Measurements from ENCODE around the gene ZNF691. TPM values are rescaled to one million over a fixed set of nuclear protein-coding genes. Genes with fewer than 3 reads are reported as not detected.
"Not testable (repeated sequence)": the region's sequence is repeated elsewhere in the genome, so short reads cannot be mapped to it uniquely, and the experiment has no call there.

ZNF691 gene, protein sequence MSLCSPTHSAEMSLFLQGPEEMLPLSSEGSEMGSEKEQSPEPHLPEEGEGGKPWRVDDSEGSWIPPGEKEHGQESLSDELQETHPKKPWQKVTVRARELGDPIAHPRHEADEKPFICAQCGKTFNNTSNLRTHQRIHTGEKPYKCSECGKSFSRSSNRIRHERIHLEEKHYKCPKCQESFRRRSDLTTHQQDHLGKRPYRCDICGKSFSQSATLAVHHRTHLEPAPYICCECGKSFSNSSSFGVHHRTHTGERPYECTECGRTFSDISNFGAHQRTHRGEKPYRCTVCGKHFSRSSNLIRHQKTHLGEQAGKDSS
- total RNA-seq, result 6.3 and 14.5 TPM in 2 replicates

DNA sequence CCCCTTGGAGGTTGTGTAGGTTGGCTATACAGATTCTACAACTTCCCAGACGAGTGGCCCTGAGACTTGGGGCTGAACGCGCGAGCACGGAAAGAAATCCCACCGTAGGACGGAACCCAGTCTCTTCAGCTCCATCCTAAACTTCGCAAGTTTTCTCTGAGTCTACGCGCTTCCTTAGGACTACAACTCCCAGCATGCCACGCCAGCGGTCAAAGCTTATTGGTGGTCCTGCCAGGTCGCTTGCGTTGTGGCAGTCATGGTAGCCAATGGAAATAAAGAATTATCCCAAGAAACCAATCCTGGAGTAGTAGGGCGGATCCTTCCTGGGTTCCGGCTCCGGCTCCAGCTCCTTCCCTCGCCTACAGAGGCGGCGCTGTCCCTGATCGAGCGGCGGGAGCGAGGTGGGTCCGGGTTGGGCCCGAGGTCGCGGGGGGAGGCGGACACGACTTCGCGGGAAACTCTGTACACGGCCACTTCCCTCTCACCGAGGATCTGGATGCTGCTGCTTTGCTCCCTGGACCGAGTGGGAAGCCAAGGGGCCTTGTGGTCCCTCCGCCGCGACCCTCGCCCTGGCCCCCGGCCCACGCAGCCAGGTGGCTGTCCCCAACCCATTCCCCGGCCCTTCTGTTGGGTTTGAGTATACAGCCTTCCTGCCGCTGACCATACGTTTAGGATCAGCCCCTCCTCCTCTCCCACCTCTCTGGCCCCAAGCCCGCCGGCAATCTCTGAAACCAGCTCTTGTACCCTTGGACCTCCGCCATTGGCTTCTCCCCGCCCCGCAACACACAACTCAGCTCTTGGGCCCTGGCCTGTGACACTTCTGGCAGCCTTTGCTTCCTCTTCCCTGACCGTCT lies at the start of gene ZNF691:
ZNF691 (plus strand) TSS at position 357 of the 854 bp plus-strand sequence. CDS start 3,046 bp downstream, outside the sequence.
- peak; percentile 97 for DNase-seq (ENCODE audit: low read depth)

DNA sequence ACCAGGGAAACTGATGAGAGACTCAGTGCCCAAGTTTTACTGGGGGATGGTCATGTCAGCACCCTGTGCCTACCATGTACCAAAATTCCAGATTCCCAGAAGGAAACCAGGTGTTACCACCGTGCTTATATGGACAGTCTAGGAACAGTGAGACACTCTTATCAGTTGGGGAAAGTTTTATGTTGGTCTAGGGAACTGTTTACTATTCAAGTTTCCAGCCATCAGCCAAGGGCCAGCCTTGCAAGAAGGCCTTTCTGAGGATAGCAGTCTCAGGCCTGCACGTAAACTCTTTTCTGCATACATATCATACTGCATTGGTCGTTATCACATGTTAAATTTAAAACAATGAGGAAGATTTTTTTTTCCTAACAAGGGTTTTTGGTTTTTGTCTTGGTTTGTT lies 49.0 kb upstream of the ZNF691 start:
- no peak for DNase-seq (ENCODE audit: low read depth)

DNA sequence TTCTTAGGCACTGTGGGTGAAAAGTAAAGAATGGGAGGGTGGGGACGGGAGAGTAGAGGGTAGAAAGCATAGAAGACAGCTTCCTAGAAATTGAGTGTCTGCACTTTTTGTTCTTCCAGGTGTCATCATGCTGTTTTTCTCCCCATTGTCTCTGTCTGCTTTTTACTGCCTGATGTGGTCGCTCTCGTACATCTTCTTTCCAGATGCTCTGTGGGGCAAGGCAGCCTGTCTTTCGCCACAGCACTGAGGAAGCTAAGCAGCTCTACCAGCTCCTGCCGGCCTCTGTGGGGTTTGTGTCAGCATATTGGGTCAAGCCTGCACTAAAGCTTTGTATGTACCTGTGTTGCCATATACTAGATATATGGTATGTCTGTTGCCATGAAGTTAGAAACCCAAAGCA lies 48.4 kb upstream of the ZNF691 start:
- no peak for DNase-seq (ENCODE audit: low read depth)

DNA sequence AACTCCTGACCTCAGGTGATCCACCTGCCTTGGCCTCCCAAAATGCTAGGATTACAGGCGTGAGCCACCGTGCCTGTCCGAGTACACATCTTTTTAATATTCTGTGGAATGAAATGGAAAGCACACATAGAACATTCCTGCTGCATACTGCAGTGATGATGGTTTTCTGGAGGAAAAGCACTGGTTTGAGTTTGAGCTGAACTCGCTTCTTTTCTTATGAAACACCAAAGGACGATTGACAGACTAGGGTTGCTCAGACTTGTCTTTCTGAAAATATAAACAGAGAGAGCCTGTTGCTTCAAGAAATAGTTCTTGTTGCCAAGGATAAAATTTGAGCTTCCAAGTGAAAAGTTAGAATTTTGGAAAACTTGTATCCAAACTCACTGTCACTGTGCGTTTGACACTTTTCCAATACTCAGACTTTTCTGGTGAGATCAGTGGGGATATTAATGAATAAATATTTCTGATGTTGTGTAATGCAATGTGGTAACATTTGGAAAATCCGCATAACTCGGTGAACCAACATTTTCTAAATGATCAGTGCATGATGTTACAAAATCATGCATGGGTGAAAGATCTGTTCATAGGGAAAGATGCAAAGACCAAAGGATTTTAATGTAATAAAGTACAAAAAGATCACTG lies 44.5 kb upstream of the ZNF691 start:
- no peak for DNase-seq (ENCODE audit: low read depth)

DNA sequence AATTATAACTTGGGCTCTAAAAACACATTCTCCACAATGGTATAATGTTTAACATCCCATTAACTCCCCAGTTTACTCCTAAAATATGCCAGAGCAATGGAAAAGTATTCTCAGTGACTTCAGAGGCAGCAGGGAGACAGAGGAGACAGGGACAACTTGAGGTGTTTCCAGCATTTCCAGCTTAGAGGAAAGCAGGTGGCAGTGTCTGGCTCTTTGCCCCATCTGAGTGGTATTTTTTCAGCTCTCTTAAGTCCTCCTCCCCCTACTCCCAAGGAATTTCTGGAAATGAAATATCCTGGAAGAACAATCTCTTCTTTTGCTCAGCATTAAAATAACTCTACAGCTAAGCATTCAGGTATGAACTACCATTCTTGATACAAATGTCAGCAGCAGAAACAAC lies 40.2 kb upstream of the ZNF691 start:
- no peak for DNase-seq (ENCODE audit: low read depth)

DNA sequence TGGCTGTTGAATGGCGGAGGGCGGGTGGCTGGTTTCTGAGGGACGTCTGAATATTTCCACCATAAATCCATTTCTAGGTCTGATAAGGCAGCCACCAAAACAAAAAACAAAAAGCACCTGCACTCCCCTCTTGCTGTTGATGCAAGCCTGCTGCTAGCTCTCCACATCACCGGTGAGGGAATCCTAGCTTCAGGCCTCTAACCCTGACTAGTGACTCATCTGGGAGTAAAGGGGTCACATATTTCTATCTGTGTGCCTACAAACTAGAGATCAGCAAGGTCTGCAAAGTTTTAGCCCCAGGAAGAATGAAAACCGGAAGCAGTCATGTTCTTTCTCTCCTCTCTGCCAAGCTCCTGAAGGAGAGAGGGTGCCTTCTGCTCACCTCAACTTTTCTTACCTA lies 39.8 kb upstream of the ZNF691 start:
- DNase-seq (ENCODE audit: low read depth), result no peak

DNA sequence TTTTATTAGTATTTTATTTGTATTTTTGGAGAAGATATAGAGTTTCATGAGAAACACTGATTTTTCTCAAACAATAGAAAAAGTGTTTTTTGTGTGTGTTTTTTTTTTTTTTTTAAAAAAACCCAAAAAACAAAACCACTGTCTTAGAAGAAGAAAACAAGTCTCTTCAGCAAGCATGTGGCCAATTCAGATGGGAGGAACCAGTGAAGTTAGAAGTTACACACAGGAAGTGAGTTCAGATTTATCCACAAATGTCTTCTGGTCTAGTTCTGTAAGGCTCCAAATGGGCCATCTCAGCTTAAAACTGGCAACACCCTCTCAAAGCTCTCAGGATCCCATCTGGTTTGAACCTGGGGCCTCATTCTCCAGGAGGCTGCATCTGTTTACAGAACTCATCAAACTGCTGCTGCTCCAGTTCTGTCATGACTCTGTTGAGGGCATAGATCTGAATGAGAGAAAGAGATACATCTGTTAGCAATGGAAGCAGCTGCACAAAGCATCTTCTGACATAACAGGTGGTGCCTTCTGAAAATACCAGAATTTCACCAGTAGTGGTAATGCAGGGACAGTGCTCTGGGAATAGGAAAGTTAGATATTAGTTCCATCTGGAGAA lies 39.3 kb upstream of the ZNF691 start:
- no peak for DNase-seq (ENCODE audit: low read depth)

DNA sequence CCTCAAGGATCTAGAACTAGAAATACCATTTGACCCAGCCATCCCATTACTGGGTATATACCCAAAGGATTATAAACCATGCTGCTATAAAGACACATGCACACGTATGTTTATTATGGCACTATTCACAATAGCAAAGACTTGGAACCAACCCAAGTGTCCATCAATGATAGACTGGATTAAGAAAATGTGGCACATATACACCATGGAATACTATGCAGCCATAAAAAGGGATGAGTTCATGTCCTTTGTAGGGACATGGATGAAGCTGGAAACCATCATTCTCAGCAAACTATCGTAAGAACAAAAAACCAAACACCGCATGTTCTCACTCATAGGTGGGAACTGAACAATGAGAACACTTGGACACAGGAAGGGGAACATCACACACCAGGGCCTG lies 31.6 kb upstream of the ZNF691 start:
- DNase-seq (ENCODE audit: low read depth), result not testable (repeated sequence)

DNA sequence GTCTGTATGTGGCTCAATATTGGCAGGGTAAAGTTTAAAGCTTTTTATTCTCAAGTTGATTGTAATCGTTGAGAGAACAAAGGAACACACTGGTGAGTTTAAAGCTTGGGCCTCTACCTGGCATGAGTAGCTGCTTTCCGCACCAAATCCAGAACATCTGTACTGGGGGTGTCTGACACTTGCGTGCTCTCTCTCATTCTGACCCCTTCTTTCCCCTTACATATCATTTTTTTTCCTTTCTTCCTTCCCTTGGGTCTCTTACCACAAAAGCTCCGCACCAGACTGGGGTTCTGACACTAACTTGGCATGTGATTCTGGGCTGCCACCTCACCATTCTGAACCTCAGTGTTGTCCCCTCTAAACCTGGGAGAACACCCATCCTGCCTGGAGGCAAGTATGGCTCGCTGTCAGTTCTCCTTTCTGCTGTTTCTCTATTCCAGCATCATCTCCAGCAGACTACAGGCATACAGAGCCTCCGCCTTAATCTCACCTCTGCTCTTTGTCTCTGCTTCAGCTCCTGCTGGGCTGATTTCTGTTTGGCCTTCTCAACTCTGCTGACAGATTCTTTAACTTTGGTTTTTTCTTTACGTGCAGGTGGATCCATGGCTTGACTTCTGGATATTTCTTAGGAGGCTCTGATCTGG lies 30.4 kb upstream of the ZNF691 start:
- DNase-seq (ENCODE audit: low read depth), result no peak

DNA sequence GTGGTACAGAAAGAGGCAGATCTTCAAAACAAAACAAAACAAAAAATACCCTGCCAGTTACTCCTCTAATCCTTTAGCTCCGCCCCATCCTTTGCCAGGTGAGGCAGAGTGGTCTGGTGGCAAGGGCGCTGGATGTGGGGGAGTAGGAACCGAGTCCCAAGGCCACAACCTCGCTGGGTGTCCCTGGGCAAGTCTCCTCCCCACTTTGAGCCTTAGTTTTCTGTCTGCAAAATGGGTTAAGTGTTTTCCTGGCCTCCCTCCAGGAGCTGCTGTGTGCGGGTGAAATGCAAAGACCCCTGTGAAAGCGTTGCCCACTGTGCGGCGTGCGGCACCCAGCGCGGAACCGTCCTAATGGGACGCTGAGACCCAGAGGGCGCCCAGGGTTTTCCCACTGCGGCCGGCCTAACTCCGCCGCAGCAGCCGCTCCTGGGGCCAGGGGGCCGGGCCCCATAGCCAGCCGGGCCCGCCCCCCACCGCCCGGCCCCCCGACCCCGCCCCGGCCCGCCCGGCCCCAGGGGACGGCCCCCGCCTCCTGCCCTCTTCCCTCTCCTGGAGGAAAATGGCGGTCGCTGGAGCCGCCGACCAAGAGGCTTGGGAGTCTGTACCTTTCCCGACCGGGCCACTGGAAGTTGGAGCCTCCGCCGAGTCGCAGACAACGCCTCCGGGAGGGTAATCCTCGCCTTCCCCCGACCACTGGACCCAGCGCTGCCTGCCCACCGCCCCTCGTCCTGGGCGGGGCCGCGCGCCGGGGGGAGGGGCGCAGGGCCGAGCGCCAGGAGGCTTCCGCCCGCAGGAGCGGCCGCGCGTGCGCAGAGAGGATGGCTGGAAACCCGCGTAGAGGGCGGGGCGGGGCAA lies 29.6 kb upstream of the ZNF691 start, which contains the start of the genes ERMAP and SVBP:
ERMAP (plus strand) TSS at position 538 of the 855 bp plus-strand sequence. CDS start 13,327 bp downstream, outside the sequence.
SVBP (minus strand) TSS at position 813 of the 855 bp plus-strand sequence. CDS start 853 bp downstream, outside the sequence.
- peak; percentile 47 for DNase-seq (ENCODE audit: low read depth)

DNA sequence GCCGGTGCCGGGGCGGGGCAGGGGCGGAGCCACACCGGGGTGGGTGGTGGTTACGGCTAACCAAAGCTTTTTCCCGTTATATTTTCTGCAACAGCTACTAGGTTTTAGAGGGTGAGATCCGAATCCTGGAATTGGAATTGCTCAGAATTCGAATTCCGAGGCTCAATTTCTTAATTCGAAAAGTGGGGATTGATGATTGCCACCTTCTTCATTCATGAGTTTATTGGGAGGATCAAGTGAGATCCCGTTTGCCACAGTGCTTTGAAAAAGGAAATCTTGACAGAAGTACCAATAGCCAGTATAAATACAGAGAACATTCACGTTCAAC lies 29.0 kb upstream of the ZNF691 start:
- no peak for DNase-seq (ENCODE audit: low read depth)

DNA sequence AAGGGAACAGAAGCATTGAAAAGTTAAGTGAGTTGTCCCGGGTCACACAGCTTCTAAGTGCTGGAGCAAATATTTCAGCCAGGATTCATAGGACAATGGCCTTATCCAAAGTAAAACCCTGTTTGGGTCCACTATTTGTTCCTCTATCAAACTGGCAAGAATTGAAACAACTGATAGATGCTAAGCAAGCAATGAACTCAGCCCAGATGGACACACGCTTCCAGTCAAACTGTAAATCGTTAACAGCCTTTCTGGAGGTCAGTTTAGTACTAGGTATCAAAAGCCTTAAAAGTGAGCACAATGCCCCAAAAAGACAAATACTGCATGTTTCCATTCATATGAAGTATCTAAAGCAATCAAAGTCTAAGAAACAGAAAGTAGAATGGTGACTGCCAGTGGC lies 28.4 kb upstream of the ZNF691 start:
- peak; percentile 9 for DNase-seq (ENCODE audit: low read depth)

DNA sequence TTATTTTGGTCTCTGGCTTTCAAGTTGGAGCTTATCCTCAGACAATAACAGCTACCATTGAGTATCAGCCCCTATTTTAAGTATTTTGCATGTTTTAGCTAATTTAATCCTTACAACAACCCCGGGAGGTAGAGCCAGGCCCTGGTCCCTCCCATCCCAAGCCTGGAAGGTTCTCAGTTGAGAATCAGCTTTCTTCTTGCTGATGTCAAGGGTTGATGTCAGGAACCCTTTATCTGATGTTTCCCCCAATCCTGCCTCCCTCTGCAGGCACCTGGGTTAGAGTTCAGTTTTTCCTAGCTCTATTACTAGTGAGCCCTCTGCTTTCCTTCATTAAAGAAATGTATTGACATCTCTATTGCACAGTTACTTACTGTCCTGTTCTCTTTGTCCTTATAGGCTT lies 25.6 kb upstream of the ZNF691 start:
- DNase-seq (ENCODE audit: low read depth), result no peak

DNA sequence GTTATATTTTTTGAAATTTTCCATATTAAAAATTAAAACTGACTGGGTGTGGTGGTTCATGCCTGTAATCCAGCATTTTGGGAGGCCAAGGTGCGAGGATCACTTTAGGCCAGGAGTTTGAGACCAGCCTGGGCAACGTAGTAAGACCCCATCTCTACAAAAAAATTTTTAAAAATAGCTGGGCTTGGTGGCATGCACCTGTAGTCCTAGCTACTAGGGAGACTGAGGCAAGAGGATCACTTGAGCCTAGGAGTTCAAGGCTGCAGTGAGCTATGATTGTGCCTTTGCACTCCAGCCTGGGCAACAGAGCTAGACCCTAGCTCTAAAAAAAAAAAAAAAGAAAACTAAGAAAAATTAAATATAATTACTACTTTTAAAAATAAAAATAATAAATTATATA lies 24.7 kb upstream of the ZNF691 start:
- DNase-seq (ENCODE audit: low read depth), result no peak

DNA sequence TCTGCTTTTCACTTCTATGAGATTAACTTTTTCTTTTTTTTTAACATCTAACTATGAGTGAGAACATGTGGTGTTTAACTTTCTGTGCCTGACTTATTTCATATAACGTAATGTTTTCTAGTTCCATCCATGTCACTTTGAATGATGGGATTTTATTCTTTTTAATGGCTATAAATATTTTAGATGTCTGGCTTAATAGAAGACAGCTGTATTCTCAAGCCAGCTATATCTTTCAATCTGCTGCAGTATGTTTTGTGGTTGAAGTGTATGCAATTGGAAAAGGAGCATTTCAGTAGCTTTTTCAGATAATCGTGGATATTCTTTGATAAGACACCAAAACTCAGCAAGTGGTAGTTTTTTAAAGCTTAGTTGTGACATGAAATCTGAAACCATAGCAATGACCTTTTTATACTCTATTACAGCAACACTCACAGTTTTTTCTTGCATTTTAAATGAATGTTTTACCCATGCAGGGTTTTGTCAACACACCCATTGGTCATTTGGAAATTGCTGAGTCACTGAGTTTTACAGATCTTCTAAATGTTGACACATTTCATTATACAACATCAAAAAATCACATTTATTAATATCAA lies 23.5 kb upstream of the ZNF691 start:
- DNase-seq (ENCODE audit: low read depth), result peak; percentile 72

DNA sequence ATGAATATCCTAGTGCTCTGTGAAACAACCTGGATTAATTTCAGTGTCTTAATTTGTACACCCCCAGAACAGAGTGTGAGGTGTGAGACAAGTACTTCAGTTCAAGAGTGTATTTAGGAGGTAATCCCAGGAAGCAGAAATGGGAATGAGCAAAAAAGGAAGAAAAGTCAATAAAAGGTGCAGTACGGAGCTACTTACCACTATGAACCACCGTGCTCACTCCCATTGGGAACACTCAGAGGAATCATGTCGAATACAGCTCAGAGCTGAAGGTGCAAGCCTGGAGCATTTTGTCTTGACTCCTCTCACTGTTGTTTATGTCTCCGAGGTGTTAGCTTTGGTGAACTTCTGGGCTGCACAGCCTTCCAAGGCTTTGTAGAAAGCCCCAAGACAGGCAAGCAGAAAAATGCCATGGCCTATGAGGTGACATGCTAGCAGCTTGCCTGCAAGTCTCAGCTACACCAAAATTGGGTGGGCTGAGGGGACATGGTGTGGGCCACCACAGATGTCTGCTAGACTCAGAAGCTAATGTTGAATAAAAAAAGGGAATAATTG lies 21.9 kb upstream of the ZNF691 start:
- DNase-seq (ENCODE audit: low read depth), result no peak

DNA sequence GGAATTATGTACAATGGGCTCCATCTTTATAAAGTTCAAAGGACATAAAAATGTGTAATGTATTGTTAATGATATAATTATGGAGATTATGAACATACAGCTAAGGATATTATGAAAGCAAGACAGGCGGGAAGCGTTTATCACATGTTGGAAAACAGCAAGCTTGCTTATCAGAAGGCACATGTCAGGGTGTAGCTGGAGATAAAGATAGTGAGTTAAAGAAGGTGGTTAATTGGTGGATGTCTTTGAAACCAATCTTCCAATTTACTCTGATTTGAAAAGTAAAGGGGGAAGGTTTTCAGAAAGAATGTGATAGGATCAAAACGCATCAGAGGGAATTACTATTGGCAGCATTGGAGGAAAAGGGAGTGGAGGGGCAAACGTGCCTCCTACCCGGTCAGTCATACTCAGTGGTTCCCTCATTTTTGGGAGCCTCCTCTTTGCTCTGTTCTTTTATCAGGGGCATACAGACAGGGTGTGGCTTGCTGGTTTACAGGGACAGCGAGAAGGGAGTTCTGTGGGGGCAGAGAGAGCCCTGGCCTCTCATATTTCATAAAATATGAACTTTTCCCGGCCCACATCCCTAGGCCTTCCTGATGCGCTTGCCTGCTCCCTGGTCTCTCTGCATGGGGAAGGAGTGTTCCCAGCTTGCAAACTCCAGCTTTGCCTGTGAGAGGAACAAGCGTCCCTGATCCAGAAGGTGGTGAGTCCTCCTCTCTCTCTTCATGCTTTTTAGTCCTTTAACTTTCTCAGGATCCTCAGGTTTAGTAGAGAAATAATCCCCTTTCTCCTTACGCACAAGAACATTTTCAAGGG lies 21.2 kb upstream of the ZNF691 start:
- no peak for DNase-seq (ENCODE audit: low read depth)

DNA sequence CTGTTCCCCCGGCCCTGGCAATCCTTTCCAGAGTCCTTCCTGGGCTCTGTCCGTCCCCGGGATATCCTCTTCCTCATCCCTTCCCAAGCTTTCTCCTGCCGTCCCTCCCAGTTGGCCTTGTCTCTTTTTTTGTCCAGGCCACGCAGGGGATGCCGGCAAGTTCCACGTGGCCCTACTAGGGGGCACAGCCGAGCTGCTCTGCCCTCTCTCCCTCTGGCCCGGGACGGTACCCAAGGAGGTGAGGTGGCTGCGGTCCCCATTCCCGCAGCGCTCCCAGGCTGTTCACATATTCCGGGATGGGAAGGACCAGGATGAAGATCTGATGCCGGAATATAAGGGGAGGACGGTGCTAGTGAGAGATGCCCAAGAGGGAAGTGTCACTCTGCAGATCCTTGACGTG lies 15.8 kb upstream of the ZNF691 start:
- no peak for DNase-seq (ENCODE audit: low read depth)

DNA sequence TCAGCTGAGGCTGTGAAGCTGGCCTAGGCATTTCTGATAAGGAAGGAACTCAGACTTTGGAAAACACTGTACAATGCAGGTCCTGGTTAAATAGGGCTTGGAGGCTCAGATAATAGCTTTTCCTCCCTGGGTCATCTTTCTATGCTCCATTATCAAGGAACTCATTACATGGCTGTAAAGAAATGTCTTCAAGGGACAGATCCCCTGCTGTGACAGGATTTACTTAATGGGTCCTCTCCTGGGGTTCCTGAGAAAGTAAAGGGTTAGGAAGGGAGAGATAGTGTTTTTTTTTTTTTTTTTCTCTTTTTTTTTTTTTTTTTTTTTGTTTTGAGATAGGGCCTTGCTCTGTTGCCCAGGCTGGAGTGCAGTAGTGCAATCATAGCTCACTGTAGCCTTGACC lies 15.1 kb upstream of the ZNF691 start:
- no peak for DNase-seq (ENCODE audit: low read depth)

All from renal cortical epithelial cell (primary cell).